Stomach (tissue), 4 donors: ENCODE results near the gene S100A12.

Experiments used
- EP300 ChIP-seq: sonication (generic); formaldehyde crosslinking; IDR thresholded peaks from one replicate; pipeline ENCODE4 v1.6.1; 2017; ENCODE audit warnings: antibody characterized with exemption
- POLR2A ChIP-seq, 4 donors: fragments of 450-650 bp; IDR thresholded peaks; one replicate each; pipeline ENCODE4 v1.6.1; 2016; ENCODE audit warnings: antibody characterized with exemption in 4 of 4, control low read depth in 2 of 4, mild to moderate bottlenecking in 1 of 4, moderate library complexity in 1 of 4
- TF ChIP-seq, protein P1 (sequence below), 7 experiments: fragments of 450-650 bp in 4 of 7; fragments of 200-600 bp in 3 of 7; sonication (generic) in 3 of 7; IDR thresholded peaks; one replicate each; pipeline ENCODE4 v1.5.1; 2016 to 2019; ENCODE audit warnings: antibody characterized with exemption in 7 of 7, control low read depth in 2 of 7, mild to moderate bottlenecking in 1 of 7

DNA sequence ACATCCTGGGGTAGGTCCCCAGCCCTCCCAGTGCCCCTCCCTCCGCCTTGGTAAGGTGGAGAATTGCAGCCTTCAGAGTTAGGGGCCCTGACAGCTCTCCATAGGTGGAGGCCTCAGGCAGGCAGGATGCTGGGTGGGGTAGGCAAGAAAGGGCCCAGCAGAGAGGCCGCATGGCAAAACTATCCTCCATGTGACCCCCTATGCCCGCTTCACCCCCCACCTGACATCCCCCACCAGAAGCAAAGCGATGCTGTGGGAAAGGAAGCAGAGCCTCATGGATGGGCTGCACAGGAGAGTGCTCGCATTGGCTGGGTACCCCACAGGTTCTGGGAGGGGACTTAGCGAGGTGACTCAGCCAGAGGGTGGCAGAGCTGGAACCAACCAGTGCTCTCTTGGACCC, 16.2 kb downstream of the S100A12 start:
- TF ChIP-seq, protein P1, sequence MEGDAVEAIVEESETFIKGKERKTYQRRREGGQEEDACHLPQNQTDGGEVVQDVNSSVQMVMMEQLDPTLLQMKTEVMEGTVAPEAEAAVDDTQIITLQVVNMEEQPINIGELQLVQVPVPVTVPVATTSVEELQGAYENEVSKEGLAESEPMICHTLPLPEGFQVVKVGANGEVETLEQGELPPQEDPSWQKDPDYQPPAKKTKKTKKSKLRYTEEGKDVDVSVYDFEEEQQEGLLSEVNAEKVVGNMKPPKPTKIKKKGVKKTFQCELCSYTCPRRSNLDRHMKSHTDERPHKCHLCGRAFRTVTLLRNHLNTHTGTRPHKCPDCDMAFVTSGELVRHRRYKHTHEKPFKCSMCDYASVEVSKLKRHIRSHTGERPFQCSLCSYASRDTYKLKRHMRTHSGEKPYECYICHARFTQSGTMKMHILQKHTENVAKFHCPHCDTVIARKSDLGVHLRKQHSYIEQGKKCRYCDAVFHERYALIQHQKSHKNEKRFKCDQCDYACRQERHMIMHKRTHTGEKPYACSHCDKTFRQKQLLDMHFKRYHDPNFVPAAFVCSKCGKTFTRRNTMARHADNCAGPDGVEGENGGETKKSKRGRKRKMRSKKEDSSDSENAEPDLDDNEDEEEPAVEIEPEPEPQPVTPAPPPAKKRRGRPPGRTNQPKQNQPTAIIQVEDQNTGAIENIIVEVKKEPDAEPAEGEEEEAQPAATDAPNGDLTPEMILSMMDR (IDR thresholded peaks at IDR 0.05): no peak
- TF ChIP-seq POLR2A (IDR thresholded peaks at IDR 0.05) (no peak), EP300 (no peak)
